ENCODE measurements around the gene LDLRAD2. TPM values are rescaled to one million over a fixed set of nuclear protein-coding genes. Genes with fewer than 3 reads are reported as not detected.

Gene LDLRAD2
- total and polyA plus RNA-seq, 2 of the 8 experiments (the other 6 are each of a cell fraction or from before 2014, with no cell fraction given): 0.48 to 0.74 TPM

DNA sequence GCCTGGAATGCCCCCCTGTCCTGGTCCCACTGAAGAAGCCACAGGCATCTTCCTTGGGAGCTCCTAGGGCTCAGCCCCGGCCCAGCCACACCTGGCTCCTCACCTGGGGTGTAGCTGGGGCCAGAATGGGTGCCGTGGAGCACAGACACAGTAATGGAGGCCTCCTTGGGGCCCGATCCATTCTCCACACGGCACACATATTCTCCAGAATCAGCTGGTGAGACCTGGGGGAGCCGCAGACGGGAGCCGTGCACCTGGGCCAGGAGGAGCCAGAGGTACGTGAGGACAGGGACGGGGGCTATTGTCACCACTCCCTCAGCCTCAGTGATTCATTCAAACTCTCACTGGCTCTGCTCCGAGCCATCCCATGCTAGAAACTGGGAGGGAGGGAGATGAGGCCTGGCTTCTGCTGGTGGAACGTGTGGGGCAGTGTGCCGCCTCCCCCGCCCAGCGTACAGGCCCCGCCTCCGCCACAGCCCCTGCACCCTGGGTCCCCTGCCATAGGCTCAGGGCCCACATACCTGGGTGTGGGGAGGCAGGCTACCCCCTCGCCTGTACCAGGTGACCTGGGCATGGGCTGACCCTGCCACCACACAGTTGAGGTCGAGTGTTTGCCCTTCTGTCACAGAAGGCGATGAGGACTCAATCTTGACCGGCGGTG, 42.2 kb downstream of the LDLRAD2 start (continued):
- TF ChIP-seq ZNF274 (IDR thresholded peaks at IDR 0.05; ENCODE audit: borderline replicate concordance, extremely low read depth, low read length): no peak
- no peak for TF ChIP-seq SP4 (IDR thresholded peaks at IDR 0.05; ENCODE audit: low read length)
- no peak for TF ChIP-seq SP1 (IDR thresholded peaks at IDR 0.05; ENCODE audit: low read depth, low read length)

All from H1 (cell line).